ENCODE measurements around the gene PODXL.

PODXL gene

DNA sequence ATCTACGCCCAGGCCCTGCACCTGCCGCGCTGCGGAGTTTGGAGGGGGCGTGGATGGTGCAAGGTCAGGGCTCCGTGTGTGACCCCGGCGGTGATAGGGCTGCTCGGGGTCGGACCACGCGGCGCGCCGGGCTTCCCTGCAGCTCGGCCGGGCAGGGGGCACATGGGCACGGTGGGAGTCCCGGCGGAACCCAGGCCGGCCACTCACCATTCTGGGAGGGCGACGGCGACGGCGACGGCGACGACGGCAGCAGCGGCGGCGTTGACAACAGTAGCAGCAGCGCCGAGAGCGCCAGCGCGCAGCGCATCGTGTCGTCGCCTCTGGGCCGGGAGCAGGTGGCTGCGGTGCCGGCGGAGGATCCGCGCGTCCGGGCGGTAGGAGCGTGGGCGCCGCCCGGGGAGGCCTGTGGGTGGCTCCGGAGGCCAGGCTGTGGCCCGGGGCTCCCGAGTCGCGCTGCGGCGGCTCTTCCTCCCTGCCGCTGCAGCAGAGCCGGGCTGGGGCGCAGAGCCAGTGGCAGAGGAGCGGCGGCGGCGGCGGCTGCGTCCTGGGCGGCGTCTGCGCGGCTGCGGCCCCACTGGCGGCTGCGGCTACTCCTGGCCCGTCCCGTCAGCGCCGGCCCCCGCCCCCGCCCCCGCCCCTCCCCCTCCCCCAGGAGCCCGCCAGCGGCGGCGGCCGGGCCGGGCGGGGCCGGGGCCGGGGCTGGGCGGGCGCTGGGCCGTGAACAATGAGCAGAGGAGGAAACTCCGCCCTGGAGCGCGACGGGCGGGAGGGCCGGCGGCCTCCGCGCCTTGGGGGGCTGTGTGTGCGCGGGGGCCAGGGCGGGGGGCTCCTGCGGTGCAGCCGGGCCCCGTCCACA, at the start of gene PODXL:
PODXL (minus strand) TSS at position 576 of the 856 bp plus-strand sequence; CDS start at position 307, 269 bp downstream.
- DNase-seq (ENCODE audit: low read depth in 2 of 2), result peak; percentile 23 to 25

GRCh38 chr7:131605280-131605878, 49.0 kb upstream of the PODXL start:
- no peak for DNase-seq (ENCODE audit: low read depth in 2 of 2)

DNA sequence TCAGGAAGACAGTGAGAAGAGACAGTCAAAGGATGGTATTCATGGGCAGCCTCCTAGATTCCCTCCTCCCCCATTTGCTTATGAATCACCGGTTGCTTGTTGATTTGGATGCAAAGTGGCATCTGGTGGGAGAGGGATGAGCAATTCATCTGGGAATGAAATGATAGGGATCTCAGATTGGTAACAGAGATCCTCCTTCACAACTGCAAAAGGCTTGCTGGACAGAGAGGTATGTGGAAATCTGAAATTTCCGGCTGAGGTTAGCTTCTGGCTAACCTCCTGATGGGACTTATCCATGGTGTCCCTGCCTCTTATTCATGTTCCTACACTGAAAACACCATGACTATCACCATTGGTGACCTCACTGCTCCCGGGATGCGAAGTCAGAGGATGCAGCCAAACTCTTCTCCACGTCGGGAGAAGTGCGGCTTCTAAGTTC, 48.4 kb upstream of the PODXL start:
- DNase-seq (ENCODE audit: low read depth in 2 of 2), result no peak

GRCh38 chr7:131603932-131604331, 47.5 kb upstream of the PODXL start:
- DNase-seq (ENCODE audit: low read depth in 2 of 2), result no peak

GRCh38 chr7:131602994-131603372, 46.6 kb upstream of the PODXL start:
- no peak for DNase-seq (ENCODE audit: low read depth in 2 of 2)

- DNase-seq (ENCODE audit: low read depth in 2 of 2), result no peak
Measured at GRCh38 chr7:131602304-131602993, 46.0 kb upstream of the PODXL start.

DNA sequence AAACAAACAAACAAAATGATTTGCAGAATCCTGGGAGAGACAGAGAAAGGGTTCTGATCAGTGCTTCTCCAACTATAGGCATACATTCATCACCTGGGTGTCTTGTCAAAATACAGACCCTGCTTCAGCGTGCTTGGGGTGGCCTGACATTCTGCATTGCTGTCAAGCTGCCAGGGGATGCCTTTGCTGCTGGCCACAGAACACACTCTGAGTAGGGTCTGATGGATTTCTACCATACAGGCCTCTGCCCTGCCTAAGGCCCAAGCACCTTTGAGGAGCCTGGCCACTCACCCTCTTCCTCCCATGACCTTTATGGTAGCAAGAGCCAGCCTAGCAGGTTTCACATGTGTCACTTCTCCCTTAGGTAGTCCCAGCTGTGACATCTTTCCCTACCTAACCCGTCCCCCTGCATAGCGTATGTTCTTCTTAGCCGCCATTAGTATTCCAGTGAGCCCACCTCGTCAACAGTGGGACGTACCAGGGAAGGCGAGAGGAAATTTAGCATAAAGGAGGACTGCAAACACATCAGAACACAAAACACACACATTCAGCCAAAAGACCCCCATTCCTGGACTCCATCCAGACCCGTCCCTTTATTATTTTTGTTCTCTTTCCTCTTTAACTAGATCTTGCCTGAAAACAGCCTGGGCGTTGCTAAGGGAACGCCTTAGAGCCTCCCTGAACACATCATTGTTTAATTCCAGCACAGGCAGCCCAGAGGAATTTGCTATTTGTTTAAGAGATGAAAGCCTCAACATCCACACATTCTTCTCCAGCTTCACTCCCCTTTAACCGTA, 43.9 kb upstream of the PODXL start:
- no peak for DNase-seq (ENCODE audit: low read depth in 2 of 2)

GRCh38 chr7:131596785-131597184, 40.4 kb upstream of the PODXL start:
- DNase-seq (ENCODE audit: low read depth in 2 of 2), result no peak

GRCh38 chr7:131595699-131596098, 39.3 kb upstream of the PODXL start:
- no peak for DNase-seq (ENCODE audit: low read depth in 2 of 2)

DNA sequence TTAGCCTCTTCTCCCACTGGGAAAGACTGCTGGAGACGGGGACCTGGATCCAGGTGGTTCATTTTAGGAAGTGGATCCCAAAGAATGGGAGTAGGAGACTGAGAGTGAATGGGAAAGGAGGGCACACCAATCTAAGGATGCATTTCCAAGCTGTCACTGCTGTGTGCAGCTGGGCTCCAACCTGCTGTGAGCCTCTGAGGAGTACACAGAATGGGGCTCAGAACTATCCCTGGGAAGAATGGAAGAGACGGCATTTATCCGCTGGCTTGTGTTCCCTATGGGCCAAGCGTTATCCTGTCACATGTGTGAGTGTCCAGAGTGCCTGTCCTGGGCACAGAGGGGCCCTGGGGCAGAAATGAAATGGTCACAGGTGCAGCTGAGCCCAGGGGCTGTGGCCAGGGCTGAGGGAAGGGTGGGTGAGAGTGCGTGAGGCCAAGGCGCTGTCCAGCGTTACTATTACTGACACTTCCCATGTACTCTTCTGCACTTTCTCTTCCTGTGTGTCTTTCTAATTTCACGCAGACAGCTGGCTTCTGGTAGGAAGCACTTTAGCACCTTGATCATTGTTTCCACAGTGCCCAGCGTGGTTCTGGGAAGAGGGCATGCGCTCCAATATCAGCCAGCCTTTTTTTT, 35.4 kb upstream of the PODXL start:
- DNase-seq (ENCODE audit: low read depth in 2 of 2), result no peak

GRCh38 chr7:131587315-131587923, 31.0 kb upstream of the PODXL start:
- no peak for DNase-seq (ENCODE audit: low read depth in 2 of 2)

GRCh38 chr7:131586759-131587158, 30.3 kb upstream of the PODXL start:
- DNase-seq (ENCODE audit: low read depth in 2 of 2), result no peak

- DNase-seq (ENCODE audit: low read depth in 2 of 2), result no peak
Measured at GRCh38 chr7:131586259-131586658, 29.8 kb upstream of the PODXL start.

- no peak for DNase-seq (ENCODE audit: low read depth in 2 of 2)
Measured at GRCh38 chr7:131583430-131583829, 27.0 kb upstream of the PODXL start.

GRCh38 chr7:131581241-131582051, 25.0 kb upstream of the PODXL start:
- no peak for DNase-seq (ENCODE audit: low read depth in 2 of 2)

DNA sequence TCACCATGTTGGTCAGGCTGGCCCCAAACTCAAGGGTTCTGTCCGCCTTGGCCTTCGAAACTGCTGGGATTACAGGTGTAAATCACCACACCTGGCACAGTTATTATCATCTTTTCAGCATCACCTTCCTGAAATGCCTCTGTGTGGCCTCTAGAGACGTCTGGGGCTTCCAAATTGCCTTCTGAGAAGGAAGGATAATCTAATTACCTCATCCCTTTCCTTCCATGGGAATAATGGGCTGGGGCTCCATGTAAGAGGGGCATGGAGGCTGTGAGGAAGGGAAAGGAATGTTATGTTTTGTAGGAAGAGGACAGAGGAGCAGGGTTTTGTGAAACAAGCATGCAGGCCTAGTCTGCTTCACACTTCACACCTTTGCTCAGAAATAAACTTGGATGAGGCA, 22.2 kb upstream of the PODXL start:
- DNase-seq (ENCODE audit: low read depth in 2 of 2), result no peak

- DNase-seq (ENCODE audit: low read depth in 2 of 2), result no peak
Measured at GRCh38 chr7:131574741-131575140, 18.3 kb upstream of the PODXL start.

DNA sequence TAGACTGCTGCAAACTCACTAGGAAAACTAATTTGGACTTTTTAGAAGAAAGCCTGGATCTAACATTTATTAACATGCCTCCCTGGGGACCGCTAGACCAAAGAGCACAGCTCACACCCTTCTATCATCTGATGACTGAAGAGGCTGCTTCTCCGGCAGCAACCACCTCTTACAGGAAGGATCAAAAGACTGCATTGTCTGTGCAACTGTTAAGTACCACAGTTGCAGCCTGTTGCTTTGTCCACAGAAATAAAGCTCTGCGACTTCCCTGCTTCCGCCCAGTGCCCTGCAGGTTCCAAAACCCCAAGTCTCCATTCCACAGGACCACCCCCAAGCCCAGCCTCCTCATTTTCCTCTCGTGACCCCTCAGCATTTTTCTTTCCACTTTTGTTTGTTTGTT, 14.0 kb upstream of the PODXL start:
- DNase-seq (ENCODE audit: low read depth in 2 of 2), result no peak

- no peak for DNase-seq (ENCODE audit: low read depth in 2 of 2)
Measured at GRCh38 chr7:131568970-131569369, 12.5 kb upstream of the PODXL start.

DNA sequence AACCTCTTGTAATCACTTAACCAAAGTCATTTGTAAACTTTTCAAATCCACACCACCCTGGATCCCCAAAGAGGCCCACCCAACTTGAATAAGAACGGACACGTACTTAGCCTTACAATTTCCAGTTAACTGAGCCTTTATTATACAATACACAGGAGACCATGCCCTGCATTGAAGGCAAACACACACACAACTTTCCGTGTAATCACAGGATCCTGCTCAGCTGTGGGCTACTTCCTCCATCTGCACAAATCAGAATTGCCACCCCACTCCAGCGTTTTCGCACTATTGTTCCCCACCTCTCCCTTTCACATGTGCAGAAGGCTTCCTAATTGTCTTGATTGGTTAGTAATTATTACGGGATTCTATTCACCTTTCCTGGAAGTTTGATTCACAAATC, 12.1 kb upstream of the PODXL start:
- DNase-seq (ENCODE audit: low read depth in 2 of 2), result no peak
